LoVo (cell line): ENCODE results near the gene CLECL1.

ENCODE experiments used
- DNase-seq: peaks from one replicate; pipeline ENCODE4 v3.0.0-alpha.2; 2016; ENCODE audit warnings: low spot score

CLECL1 gene

DNA sequence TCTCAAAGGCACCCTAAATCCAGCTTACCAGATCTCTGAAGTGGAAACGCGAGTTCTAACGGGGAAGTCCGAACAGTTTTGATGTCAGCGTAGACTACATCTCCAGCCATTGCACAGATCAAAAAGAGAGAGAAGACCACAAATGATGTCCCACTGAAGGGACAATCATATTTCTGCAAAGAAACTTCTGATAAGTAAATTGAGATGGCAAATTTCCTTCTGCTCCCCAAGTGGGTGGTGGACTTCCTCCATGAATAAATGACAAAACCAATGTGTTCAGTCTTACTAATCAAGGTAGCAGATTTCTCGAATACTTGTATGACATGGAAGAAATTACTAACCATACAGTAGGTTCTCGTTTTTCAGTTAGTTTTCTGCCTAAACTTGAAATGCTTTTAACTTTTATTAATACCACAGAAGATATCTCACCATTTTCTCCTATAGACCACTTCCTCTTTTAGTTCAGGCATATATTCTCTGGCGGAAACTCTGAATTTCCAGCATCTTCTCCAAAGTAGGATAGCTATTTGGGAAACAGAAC is at the start of gene CLECL1:
TSS of gene CLECL1 (minus strand) at position 177 of the 541 bp plus-strand sequence.
- DNase-seq = no peak

DNA sequence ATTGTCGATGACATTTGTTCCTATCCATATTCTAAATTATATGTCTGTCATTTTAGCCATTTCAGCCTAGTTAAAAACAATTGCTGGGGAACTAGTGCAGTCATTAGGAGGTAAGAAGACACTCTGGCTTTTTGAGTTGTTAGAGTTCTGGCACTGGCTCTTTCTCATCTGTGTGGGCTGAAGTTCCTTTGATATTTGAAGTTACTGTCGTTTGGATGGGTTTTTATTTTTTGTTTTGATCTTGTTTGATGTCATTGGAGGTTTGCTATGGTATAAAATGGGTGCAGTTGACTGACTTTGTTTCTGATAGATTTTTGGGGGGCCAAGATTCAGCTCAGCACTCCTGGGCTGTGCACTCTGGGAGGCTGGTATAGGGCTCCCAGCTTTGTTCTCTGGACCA is 48.5 kb upstream of the CLECL1 start:
- no peak for DNase-seq

DNA sequence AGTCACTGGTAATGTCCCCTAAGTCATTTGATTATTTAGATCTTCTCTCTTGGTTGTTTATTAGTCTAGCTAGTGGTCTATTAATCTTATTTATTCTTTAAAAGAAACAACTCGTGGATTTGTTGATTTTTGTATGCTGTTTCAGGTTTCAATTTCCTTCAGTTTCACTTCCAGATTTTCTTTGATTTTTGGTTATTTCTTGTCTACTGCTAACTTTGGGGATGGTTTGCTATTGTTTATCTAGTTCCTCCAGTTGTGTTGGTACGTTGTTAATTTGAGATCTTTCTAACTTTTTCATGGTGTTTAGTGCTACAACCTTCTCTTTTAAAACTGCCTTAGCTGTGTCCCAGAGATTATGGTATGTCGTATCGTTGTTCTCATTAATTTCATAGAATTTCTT is 46.3 kb upstream of the CLECL1 start:
- DNase-seq = no peak

DNA sequence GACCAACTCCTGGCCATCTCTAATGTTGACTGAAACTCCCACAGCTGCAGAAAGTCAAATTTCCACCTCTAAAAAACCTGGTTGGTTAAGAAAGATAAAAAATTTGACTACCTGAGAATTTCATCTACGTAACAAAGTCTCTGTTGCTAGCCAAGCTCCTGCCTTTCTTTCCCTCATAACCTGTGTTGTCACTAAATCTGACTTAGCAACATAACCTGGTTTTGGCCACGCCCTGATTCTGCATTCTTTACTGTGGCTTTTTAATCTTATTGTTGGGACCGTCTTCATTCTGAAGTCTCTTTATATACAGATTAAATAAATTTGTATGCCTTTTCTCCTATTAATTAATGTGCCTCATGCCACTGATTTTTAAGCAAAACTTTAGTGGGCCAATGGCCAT is 43.9 kb upstream of the CLECL1 start:
- DNase-seq = no peak

DNA sequence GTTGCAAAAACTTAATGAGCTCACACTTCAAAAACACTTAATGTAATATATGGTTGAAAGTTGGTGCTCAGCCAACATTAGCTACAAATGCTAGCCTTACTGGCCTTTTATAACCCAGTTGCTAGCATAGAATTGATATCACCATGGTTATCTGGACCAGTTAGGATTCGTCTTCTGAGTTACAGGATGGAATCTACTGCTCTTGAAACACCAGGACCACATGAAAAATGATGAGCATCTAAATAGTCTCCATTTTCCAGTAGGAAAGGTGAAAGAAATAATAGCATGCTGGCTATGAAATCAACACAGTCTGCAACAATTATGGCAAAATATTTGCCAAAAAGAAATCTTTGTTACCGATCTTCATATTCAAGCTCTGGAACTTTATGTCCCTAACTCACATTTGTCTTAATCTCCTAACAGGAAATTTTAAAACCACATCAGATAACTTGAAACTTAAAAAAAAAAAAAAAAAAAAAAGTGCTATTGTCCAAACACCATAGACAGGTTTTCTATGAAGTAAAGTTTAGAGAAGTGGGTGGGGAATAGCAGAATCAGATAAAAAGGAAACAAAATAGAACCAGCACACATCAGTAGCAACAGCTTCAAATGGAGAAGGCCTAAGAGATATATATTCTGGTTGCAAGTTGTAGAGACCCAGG is 40.5 kb upstream of the CLECL1 start:
- DNase-seq = no peak

DNA sequence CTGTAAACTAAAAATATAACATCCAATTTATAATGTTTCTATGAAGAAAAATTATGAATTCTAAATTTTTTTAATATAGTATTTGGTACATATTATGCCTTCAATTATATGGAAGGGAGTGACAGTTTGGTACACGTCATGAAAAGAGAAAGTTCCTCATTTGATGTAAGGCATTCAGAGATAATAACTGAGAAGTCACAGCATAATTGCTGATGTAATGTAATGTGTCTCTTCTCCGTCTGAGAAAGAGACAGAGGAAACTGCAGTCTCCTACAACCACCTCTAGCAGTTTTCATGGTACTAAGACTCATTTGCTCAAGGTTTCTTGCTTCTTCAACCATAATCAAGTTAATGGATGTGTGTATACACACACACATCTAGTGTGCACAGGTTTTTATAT is 30.1 kb upstream of the CLECL1 start:
- no peak for DNase-seq

DNA sequence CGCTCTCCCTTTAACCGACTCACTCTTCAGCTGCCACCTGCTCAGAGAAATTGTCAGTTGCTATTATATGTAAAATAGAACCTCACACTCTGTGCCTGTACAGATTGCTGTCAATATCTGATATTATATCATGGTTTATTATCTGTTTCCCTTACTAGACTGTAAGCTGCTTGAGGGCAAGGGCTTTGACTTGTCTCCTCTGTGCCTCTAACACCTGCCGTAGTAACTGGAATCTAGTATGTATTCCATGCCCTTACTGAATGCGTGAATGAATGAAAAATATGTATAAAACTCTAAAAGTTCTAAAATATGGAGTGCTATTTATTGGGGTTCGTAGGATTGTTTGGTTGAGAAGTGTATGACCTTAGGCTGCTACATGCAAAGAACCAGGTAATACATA is 29.5 kb upstream of the CLECL1 start:
- DNase-seq = no peak

DNA sequence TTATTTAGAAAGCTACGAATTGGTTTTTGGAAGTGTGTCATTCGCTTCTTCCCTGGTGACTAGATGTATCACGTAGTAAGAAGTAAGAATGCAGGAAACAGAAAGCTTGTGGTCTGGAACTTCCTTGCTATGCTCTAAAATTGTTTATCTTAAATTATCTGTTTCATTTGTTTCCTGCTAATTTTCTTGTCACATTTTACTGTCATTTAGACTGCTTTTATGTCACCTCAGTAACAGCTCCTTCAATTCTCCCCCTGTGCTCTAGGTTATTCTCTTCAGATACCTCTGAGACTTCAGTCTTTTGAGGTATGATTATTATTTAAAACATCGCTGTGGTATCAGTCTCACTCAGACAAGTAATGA is 28.5 kb upstream of the CLECL1 start:
- DNase-seq = no peak

DNA sequence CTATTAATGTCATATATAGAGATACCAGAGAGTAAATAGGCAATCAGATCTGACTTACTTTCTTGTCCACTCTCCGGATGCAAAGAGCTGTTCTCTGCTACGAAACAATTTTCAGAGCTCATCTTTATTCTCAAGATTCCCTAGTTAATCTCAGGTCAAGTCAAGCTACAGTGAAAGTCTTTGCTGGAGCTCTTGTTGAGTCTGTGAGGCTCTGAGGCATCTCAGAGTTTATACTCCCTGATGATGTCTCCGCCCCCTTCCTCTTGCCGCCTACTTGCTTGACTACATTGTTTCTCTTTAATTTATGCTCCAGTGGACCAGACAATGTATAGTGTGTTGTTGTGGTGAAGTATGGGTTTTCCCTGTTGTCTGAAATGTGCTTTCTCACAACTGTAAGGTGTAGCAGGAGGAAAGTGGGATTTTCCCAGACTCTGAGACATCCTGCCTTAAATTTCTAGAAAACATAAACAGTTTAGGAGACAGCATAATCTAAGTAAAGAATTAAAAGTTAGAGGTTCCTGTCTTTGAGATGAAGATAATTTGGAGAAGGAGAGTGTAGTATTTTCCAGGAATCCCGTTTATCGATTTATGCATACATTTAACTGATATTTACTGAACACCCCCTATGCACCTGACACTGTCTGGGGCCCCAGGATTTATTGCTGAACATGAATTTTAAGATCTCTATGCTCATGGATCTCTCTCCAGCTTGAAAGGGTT is 28.0 kb upstream of the CLECL1 start, which contains the start of gene CD69:
TSS of gene CD69 (minus strand) at position 203 of the 720 bp plus-strand sequence. CDS start at position 122, 81 bp downstream.
- DNase-seq = no peak

DNA sequence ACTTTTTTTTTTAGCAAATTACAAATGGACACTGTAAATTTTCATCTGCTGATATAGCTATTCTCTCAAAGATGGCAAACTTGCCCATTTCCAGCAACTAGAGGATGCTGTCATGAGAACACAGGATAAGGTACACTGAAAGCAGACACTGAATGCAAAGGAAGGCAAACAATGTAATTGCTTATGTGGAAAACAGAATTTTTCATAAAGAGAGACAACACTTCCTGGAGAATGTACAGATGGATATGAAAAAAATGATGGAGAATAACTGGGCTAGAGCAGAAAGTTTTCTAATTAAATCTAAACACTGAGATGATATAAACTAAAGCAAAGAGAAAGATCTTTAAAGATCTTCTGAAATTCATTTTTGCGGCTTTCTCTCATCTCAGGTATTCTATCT is 27.2 kb upstream of the CLECL1 start:
- no peak for DNase-seq

DNA sequence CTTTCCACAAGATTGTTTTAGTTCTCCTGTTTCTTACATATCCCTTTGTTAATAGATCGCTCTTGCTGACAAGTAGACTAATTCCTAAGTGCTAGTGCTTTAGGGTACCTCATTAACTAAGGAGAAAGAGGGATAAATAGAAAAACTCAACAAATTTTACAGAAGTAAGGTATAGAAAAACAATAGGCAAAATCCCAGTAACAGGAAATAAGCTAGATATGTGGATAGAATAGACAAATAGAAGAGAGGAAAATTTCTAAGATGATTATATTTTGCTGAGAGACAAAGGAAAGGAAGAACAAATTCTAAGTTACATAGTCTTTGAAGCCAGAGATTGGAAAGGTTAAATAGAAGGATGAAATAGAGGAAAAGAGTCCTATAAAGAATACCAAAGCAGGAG is 26.8 kb upstream of the CLECL1 start:
- no peak for DNase-seq

DNA sequence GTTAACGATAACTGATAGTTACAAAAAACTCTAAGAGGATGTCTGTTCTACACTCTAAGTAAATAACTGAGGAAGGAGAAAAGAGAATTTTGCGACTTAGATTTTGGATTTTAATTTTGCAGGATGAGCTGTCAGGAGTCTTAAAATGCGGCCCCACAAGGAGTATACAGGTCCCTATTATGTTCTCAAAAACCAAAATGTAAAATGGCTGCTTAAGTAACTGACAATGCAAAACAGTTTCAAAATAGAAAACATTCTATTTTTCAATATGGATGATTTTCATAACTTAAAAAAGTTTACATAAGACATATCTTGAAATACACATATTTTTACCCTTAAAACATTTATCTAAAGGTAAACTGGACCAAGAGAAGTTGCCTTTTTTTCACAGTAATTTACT is 25.2 kb upstream of the CLECL1 start:
- no peak for DNase-seq

DNA sequence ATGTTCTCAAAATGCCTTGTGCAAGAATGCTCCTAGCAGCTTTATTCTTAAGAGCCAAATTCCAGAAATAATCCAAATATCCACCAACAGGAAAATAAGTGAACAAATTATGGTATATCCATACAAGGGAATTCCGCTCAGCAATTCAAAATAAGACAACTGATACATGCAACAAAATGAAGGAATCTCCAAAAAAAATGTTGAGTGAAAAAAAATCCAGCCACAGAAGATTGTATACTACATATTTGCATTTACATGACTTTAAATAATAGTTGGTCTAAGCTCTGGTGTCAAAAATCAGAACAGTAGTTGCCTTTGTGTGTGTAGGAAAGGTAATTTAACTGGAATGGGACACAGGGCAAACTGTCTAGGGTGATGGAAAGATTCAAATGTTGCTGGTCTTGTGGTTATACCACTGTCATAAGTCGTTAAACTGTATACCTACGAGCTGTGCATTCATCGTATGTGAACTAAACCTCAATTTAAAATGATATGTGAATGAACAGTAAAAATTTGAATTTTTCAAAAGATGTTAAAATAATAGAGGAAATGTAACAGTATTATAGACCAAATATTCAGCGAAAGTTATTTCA is 24.6 kb upstream of the CLECL1 start:
- no peak for DNase-seq

DNA sequence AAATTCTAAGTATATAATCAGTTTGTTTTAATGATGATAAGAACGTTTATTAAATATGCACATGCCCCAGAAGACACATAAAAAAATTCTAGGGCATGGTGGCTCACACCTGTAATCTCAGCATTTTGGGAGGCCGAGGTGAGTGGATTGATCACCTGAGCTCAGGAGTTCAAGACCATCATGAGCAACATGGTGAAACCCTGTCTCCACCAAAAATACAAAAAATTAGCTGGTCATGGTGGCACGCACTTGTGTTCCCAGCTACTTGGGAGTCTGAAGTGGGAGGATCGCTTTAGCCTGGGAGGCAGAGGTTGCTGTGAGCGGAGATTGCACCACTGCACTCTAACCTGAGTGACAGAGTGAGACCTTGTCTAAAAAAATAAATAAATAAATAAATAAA is 23.8 kb upstream of the CLECL1 start:
- no peak for DNase-seq

DNA sequence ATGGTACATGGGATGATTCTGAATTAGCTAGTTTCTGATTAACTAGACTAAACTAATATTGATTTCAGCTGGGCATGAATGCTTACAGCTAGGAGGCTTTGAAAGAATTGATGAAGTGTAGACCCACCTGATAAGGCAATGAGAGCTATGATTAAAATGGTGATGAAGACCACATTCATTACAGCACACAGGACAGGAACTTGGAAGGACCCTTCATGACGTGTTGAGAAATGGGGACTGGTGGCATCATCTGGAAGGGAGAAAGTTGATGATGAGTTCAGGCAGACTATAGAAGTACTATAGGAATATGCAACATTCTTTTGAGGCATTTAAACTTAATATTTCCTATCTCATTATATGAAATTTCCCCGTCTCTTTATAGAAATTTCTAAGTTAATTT is 23.3 kb upstream of the CLECL1 start:
- DNase-seq = no peak

DNA sequence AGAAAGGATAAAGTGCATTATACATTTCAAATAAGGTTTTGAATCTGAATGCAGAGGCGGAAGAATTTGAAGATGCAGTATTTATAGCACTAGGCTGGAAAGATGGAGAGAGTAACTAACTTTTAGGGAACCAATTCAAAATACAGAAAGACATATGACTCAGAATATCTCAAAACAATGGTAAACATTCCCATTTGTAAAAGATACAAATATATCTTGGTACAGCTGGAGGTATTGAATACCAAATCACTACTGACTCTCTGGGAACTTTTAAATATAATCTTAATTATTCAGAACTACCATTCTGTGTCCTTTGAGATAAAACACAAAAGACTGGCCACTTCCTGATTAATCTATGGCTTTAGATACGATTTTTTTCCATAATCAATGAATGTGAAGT is 22.7 kb upstream of the CLECL1 start:
- DNase-seq = no peak

DNA sequence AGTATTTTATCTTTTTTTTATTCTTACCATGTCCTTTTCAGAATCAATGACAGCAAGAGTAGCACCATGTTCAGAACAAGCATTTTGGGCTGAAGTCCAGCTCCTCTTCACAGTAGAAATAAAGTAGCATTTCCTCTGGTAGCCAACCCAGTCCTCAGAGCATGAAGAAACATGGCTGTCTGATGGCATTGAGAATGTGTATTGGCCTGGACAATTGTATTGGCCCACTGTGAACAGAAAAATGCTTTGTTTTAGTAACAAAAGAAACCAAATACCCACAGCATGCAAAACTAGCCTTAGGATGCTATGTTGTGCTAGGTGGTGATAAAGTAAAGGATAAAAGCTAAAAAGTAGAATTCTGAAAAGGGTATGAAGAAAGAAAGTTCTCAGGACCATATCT is 22.1 kb upstream of the CLECL1 start:
- DNase-seq = no peak

DNA sequence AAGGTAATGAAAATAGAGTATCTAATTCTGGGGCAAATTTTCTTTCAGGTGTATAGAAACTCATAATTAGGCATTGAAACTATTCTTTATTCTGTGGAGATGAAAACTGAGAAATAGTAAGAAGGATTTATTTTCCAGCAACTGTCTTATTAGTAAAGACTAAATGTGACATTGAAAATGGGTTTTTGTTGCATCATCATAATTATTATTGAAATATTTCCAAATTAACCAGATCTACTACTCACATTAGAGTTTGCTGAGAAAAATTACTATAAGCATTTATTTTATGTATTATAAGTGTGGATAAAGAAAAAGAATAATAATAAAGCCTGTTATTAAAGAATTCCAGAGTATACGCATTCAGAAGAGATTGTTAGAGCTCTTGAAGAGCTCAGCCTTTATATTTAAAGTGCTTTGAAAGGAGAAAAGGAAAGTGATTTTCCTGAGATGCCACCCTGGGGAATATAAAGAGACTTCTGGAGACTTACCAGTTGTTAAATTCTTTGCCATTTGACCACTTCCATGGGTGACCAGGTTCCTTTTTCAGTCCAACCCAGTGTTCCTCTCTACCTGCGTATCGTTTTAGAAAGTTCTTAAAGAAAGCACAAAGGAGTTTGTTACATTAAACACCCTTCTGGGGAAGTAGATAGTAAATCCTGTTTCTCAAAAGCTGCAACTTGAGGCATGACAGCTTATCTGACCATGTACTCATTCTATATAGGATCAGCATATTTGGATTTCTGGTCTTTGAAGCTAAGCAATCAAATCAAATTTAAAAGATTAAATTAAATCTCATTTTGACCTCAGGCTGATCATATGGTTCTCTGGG is 21.4 kb upstream of the CLECL1 start:
- DNase-seq = no peak

DNA sequence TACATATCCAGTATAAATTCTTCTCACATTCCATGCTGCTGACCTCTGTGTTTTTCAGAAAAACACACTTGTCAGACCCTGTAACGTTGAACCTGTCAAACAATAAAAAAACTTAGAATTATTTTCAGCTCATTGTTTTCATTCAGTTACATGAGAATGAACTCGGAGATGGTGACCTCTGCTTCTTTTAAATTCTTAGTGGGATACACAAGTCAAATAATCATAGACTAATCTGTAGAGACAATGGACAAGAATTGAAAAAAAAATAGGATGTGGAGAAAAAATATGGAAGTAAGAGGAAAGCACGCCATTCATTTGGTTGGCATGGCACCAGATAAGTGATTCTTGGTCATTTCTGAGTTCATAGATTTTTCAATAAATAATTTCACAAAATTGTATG is 20.6 kb upstream of the CLECL1 start:
- no peak for DNase-seq

DNA sequence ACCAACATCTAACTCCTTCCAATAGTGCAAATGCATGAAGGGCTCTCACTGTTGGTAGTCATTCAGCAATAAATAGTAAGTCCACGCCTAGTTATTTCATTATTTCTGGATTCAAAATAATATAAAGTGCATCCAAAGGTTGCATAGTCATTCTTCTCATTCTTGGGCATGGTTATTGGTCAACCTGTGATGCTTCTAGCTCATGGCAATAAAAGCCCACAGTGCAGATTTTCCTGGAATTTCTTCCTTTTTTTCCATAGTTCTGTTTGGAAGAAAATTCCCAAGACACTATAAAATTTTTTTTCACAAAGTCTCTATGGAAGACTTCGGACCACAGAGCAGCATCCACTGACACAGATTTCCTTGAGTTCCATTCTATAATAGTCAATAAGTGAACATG is 20.2 kb upstream of the CLECL1 start:
- no peak for DNase-seq

DNA sequence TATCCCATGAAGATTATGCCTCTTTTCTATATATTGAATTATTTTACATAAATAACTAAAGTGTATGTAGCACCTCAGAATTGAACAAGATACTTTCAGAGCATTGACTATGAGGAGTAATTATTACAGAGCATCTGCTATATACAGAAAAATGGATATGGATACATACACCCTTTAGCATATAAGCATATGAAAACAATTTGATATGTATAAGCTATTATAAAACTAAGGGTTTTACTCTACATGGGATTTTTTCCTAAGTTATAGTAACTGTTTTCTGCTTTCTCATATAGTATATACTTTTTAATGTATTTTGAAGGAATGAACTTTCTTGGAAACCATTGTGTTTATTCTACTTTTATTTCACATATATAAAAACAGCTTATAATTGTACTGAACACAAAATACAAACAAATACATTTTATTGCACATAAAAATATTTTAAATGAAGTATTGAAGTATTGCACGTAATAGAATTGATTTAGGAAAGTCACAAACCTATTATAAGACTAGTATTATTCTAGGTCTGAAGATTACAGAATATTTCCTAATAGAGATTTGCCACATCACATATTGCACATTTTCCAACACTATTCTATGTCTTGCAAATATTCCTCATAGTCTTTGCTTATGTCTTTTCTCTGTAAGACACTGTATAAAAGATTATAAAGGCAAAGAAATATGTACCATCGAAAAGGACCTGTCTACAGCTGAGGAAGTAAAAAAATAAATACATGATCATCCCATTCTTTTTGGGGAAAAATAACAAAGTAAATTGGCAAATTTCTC is 19.4 kb upstream of the CLECL1 start:
- DNase-seq = no peak
